Measurements from ENCODE around the gene ATP2A2.

The ATP2A2 gene

GRCh38 chr12:110345963-110346362 is 64.9 kb downstream of the ATP2A2 start:
- no peak overlapping the region for H2AFZ ChIP-seq (ENCODE audit: low read length)
- no peak overlapping the region for H3K4me3 ChIP-seq (ENCODE audit: low read length in 2 of 2)
- no peak overlapping the region for H2BK15ac ChIP-seq (ENCODE audit: low read length)
- no peaks in the 10 kb centered on the region for H3K79me1 ChIP-seq (ENCODE audit: low read depth, low read length)
- H2BK120ac ChIP-seq (ENCODE audit: low read depth, low read length) = no peak overlapping the region
- H3K14ac ChIP-seq (ENCODE audit: low read length) = no peak overlapping the region
- H3K23ac ChIP-seq (ENCODE audit: low read depth, low read length, poor library complexity) = peak overlapping the region; percentile 8
- H3K9me3 ChIP-seq (replicated peaks in 1 of 2; ENCODE audit: control insufficient read depth in 2 of 2, insufficient read depth in 1 of 2, low read depth in 1 of 2, low read length in 2 of 2) = no peaks in the 10 kb centered on the region
- H2AK5ac ChIP-seq (ENCODE audit: low read depth, low read length) = no peak overlapping the region
- no peak overlapping the region for H3K18ac ChIP-seq (ENCODE audit: low read length)
- H2BK5ac ChIP-seq (ENCODE audit: low read length) = no peak overlapping the region
- H2BK12ac ChIP-seq (ENCODE audit: low read length) = no peak overlapping the region
- no peaks in the 10 kb centered on the region for H3K4me1 ChIP-seq (ENCODE audit: control insufficient read depth in 2 of 2, insufficient read depth in 1 of 2, low read depth in 1 of 2, low read length in 2 of 2)
- H3K4me2 ChIP-seq (ENCODE audit: insufficient read depth, low read length, poor library complexity, severe bottlenecking) = no peak overlapping the region
- no CpG with 5 or more reads among the region's 12 CpGs for WGBS, 2 donors (ENCODE audit: extremely low coverage in 2 of 2, insufficient read length in 2 of 2, insufficient replicate concordance in 1 of 2)
- no peak overlapping the region for H3K27ac ChIP-seq (replicated peaks; ENCODE audit: low read length)
- no peak for DNase-seq (ENCODE audit: low spot score)
- peaks cover 62 to 100% of the 10 kb centered on the region in 2 donors for H3K36me3 ChIP-seq (replicated peaks in 1 of 2; ENCODE audit: control insufficient read depth in 2 of 2, insufficient read depth in 2 of 2, low read length in 2 of 2)
- H4K91ac ChIP-seq (ENCODE audit: low read depth, low read length, poor library complexity) = no peak overlapping the region
- H3K4ac ChIP-seq (ENCODE audit: low read length) = no peak overlapping the region
- no peaks in the 10 kb centered on the region for H3K27me3 ChIP-seq (ENCODE audit: control insufficient read depth in 3 of 3, insufficient read depth in 3 of 3, low read depth in 1 of 3, low read length in 3 of 3)
- no peak overlapping the region for H4K8ac ChIP-seq (ENCODE audit: low read depth, low read length)
- H3K9ac ChIP-seq (ENCODE audit: low read depth, low read length, poor library complexity) = no peak overlapping the region

GRCh38 chr12:110347767-110348166 is 66.7 kb downstream of the ATP2A2 start:
- Histone ChIP-seq H4K91ac (ENCODE audit: low read depth, low read length, poor library complexity) (no peak overlapping the region), H3K23ac (ENCODE audit: low read depth, low read length, poor library complexity) (no peak overlapping the region), H3K36me3 (replicated peaks in 1 of 2; ENCODE audit: control insufficient read depth in 2 of 2, insufficient read depth in 2 of 2, low read length in 2 of 2) (peaks cover 53 to 94% of the 10 kb centered on the region in 2 donors), H3K9me3 (replicated peaks in 1 of 2; ENCODE audit: control insufficient read depth in 2 of 2, insufficient read depth in 1 of 2, low read depth in 1 of 2, low read length in 2 of 2) (no peaks in the 10 kb centered on the region), H3K18ac (ENCODE audit: low read length) (no peak overlapping the region), H3K9ac (ENCODE audit: low read depth, low read length, poor library complexity) (no peak overlapping the region), H3K27me3 (ENCODE audit: control insufficient read depth in 3 of 3, insufficient read depth in 3 of 3, low read depth in 1 of 3, low read length in 3 of 3) (no peaks in the 10 kb centered on the region), H3K4me1 (ENCODE audit: control insufficient read depth in 2 of 2, insufficient read depth in 1 of 2, low read depth in 1 of 2, low read length in 2 of 2) (no peaks in the 10 kb centered on the region), H3K14ac (ENCODE audit: low read length) (no peak overlapping the region), H4K8ac (ENCODE audit: low read depth, low read length) (no peak overlapping the region), H2BK15ac (ENCODE audit: low read length) (no peak overlapping the region), H3K79me1 (ENCODE audit: low read depth, low read length) (no peaks in the 10 kb centered on the region), H3K4me2 (ENCODE audit: insufficient read depth, low read length, poor library complexity, severe bottlenecking) (no peak overlapping the region), H2BK5ac (ENCODE audit: low read length) (no peak overlapping the region), H3K4me3 (ENCODE audit: low read length in 2 of 2) (no peak overlapping the region), H3K4ac (ENCODE audit: low read length) (no peak overlapping the region), H2BK12ac (ENCODE audit: low read length) (no peak overlapping the region), H2AFZ (ENCODE audit: low read length) (no peak overlapping the region), H2AK5ac (ENCODE audit: low read depth, low read length) (no peak overlapping the region), H2BK120ac (ENCODE audit: low read depth, low read length) (no peak overlapping the region), H3K27ac (replicated peaks; ENCODE audit: low read length) (no peak overlapping the region)
- no CpG with 5 or more reads among the region's 8 CpGs for WGBS, 2 donors (ENCODE audit: extremely low coverage in 2 of 2, insufficient read length in 2 of 2, insufficient replicate concordance in 1 of 2)
- DNase-seq (ENCODE audit: low spot score) = no peak

GRCh38 chr12:110348431-110349059 is 67.5 kb downstream of the ATP2A2 start:
- no CpG with 5 or more reads among the region's 7 CpGs for WGBS, 2 donors (ENCODE audit: extremely low coverage in 2 of 2, insufficient read length in 2 of 2, insufficient replicate concordance in 1 of 2)
- DNase-seq (ENCODE audit: low spot score) = no peak
- Histone ChIP-seq H3K9me3 (replicated peaks in 1 of 2; ENCODE audit: control insufficient read depth in 2 of 2, insufficient read depth in 1 of 2, low read depth in 1 of 2, low read length in 2 of 2) (no peaks in the 10 kb centered on the region), H3K9ac (ENCODE audit: low read depth, low read length, poor library complexity) (no peak overlapping the region), H3K4ac (ENCODE audit: low read length) (no peak overlapping the region), H3K4me3 (ENCODE audit: low read length in 2 of 2) (no peak overlapping the region), H3K27ac (replicated peaks; ENCODE audit: low read length) (no peak overlapping the region), H2BK5ac (ENCODE audit: low read length) (no peak overlapping the region), H2BK120ac (ENCODE audit: low read depth, low read length) (no peak overlapping the region), H3K18ac (ENCODE audit: low read length) (no peak overlapping the region), H3K4me1 (ENCODE audit: control insufficient read depth in 2 of 2, insufficient read depth in 1 of 2, low read depth in 1 of 2, low read length in 2 of 2) (no peaks in the 10 kb centered on the region), H3K4me2 (ENCODE audit: insufficient read depth, low read length, poor library complexity, severe bottlenecking) (no peak overlapping the region), H2AFZ (ENCODE audit: low read length) (no peak overlapping the region), H2BK15ac (ENCODE audit: low read length) (no peak overlapping the region), H3K27me3 (ENCODE audit: control insufficient read depth in 3 of 3, insufficient read depth in 3 of 3, low read depth in 1 of 3, low read length in 3 of 3) (no peaks in the 10 kb centered on the region), H3K14ac (ENCODE audit: low read length) (no peak overlapping the region), H4K91ac (ENCODE audit: low read depth, low read length, poor library complexity) (no peak overlapping the region), H2BK12ac (ENCODE audit: low read length) (no peak overlapping the region), H2AK5ac (ENCODE audit: low read depth, low read length) (no peak overlapping the region), H3K23ac (ENCODE audit: low read depth, low read length, poor library complexity) (no peak overlapping the region), H3K36me3 (replicated peaks in 1 of 2; ENCODE audit: control insufficient read depth in 2 of 2, insufficient read depth in 2 of 2, low read length in 2 of 2) (peaks cover 49 to 91% of the 10 kb centered on the region in 2 donors), H3K79me1 (ENCODE audit: low read depth, low read length) (no peaks in the 10 kb centered on the region), H4K8ac (ENCODE audit: low read depth, low read length) (no peak overlapping the region)

GRCh38 chr12:110349096-110349495 is 68.0 kb downstream of the ATP2A2 start:
- Histone ChIP-seq H3K36me3 (replicated peaks in 1 of 2; ENCODE audit: control insufficient read depth in 2 of 2, insufficient read depth in 2 of 2, low read length in 2 of 2) (peaks cover 44 to 85% of the 10 kb centered on the region in 2 donors), H3K18ac (ENCODE audit: low read length) (no peak overlapping the region), H4K8ac (ENCODE audit: low read depth, low read length) (no peak overlapping the region), H3K4ac (ENCODE audit: low read length) (no peak overlapping the region), H3K79me1 (ENCODE audit: low read depth, low read length) (no peaks in the 10 kb centered on the region), H2AFZ (ENCODE audit: low read length) (no peak overlapping the region), H2AK5ac (ENCODE audit: low read depth, low read length) (no peak overlapping the region), H2BK15ac (ENCODE audit: low read length) (no peak overlapping the region), H3K23ac (ENCODE audit: low read depth, low read length, poor library complexity) (no peak overlapping the region), H2BK120ac (ENCODE audit: low read depth, low read length) (no peak overlapping the region), H3K14ac (ENCODE audit: low read length) (no peak overlapping the region), H3K27me3 (ENCODE audit: control insufficient read depth in 3 of 3, insufficient read depth in 3 of 3, low read depth in 1 of 3, low read length in 3 of 3) (no peaks in the 10 kb centered on the region), H3K4me1 (ENCODE audit: control insufficient read depth in 2 of 2, insufficient read depth in 1 of 2, low read depth in 1 of 2, low read length in 2 of 2) (no peaks in the 10 kb centered on the region), H2BK12ac (ENCODE audit: low read length) (no peak overlapping the region), H3K4me3 (ENCODE audit: low read length in 2 of 2) (no peak overlapping the region), H3K4me2 (ENCODE audit: insufficient read depth, low read length, poor library complexity, severe bottlenecking) (no peak overlapping the region), H3K9ac (ENCODE audit: low read depth, low read length, poor library complexity) (no peak overlapping the region), H3K27ac (replicated peaks; ENCODE audit: low read length) (no peak overlapping the region), H2BK5ac (ENCODE audit: low read length) (no peak overlapping the region), H4K91ac (ENCODE audit: low read depth, low read length, poor library complexity) (no peak overlapping the region), H3K9me3 (replicated peaks in 1 of 2; ENCODE audit: control insufficient read depth in 2 of 2, insufficient read depth in 1 of 2, low read depth in 1 of 2, low read length in 2 of 2) (no peaks in the 10 kb centered on the region)
- no CpG with 5 or more reads among the region's 4 CpGs for WGBS, 2 donors (ENCODE audit: extremely low coverage in 2 of 2, insufficient read length in 2 of 2, insufficient replicate concordance in 1 of 2)
- no peak for DNase-seq (ENCODE audit: low spot score)

All from neuronal stem cell (in vitro differentiated cells).